MM.1S (cell line): ENCODE data around the gene SH3BGRL3.
"Not testable (repeated sequence)": the region's sequence is repeated elsewhere in the genome, so short reads cannot be mapped to it uniquely, and the experiment has no call there.

Experiments used
- EZH2 ChIP-seq: fragments of 300-600 bp; sonication (generic); optimal IDR thresholded peaks from 2 replicates; pipeline ENCODE3; 2017; ENCODE audit warnings: low read depth, mild to moderate bottlenecking, antibody characterized with exemption, low read length, mixed read lengths
- EZH2phosphoT487 ChIP-seq: fragments of 300-600 bp; sonication (generic); IDR thresholded peaks from 2 replicates; pipeline ENCODE4 v1.6.1; 2018; ENCODE audit warnings: antibody characterized with exemption, low read length
- TF ChIP-seq, protein P1 (sequence below): fragments of 300-600 bp; sonication (generic); IDR thresholded peaks from 2 replicates; pipeline ENCODE4 v1.5.1; 2016; ENCODE audit warnings: antibody characterized with exemption, low read length, mixed read lengths

DNA sequence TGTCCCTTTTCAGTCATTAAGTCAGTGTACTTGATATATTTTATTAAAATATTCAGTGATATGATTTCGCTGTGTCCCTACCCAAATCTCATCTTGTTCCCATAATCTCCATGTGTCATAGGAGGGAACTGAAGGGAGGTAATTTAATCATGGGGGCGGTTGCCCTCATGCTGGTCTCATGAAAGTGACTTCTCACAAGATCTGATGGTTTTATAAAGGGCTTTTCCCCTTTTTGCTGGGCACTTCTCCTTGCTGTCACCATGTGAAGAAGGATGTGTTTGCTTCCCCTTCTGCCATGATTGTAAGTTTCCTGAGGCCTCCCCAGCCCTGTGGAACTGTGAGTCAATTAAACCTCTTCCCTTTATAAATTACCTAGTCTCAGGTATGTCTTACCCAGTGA is 49.2 kb upstream of the SH3BGRL3 start:
- TF ChIP-seq, protein P1, sequence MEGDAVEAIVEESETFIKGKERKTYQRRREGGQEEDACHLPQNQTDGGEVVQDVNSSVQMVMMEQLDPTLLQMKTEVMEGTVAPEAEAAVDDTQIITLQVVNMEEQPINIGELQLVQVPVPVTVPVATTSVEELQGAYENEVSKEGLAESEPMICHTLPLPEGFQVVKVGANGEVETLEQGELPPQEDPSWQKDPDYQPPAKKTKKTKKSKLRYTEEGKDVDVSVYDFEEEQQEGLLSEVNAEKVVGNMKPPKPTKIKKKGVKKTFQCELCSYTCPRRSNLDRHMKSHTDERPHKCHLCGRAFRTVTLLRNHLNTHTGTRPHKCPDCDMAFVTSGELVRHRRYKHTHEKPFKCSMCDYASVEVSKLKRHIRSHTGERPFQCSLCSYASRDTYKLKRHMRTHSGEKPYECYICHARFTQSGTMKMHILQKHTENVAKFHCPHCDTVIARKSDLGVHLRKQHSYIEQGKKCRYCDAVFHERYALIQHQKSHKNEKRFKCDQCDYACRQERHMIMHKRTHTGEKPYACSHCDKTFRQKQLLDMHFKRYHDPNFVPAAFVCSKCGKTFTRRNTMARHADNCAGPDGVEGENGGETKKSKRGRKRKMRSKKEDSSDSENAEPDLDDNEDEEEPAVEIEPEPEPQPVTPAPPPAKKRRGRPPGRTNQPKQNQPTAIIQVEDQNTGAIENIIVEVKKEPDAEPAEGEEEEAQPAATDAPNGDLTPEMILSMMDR, result not testable (repeated sequence)
- TF ChIP-seq EZH2, EZH2phosphoT487: not testable (repeated sequence)
